GM10266 (cell line): Measurements from ENCODE around the gene ENTHD1.

Experiments
- DNase-seq: peaks from one replicate; pipeline ENCODE4 v3.0.0; 2012; ENCODE audit errors: extremely low spot score
- TF ChIP-seq, protein P1 (sequence below): IDR thresholded peaks from 2 replicates; pipeline ENCODE4 v1.5.1; 2012; ENCODE audit warnings: mild to moderate bottlenecking, low read depth; ENCODE audit not compliant: control insufficient read depth, insufficient read depth; ENCODE audit errors: missing control alignments

Gene ENTHD1

DNA sequence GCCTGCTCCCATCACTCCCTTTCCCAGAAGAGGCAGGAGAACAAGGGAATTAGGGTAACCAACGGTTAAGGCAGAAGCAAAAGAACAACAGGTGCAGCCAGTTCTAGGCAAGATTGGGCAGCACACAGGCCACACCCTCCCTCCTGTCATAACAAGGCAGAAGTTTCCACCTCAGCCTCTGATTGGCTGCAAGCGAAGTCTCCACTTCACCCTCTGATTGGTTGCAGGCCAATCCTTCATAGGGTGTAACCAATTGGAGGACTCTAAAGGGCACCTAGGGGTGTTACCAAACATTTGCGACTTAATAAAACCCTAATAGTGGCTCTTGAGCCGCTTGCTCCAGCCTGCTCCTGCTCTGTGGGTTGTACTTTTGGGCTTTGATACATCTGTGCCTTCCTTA is 169.2 kb downstream of the ENTHD1 start:
- TF ChIP-seq, protein P1, sequence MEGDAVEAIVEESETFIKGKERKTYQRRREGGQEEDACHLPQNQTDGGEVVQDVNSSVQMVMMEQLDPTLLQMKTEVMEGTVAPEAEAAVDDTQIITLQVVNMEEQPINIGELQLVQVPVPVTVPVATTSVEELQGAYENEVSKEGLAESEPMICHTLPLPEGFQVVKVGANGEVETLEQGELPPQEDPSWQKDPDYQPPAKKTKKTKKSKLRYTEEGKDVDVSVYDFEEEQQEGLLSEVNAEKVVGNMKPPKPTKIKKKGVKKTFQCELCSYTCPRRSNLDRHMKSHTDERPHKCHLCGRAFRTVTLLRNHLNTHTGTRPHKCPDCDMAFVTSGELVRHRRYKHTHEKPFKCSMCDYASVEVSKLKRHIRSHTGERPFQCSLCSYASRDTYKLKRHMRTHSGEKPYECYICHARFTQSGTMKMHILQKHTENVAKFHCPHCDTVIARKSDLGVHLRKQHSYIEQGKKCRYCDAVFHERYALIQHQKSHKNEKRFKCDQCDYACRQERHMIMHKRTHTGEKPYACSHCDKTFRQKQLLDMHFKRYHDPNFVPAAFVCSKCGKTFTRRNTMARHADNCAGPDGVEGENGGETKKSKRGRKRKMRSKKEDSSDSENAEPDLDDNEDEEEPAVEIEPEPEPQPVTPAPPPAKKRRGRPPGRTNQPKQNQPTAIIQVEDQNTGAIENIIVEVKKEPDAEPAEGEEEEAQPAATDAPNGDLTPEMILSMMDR = no peak
- no peak for DNase-seq

DNA sequence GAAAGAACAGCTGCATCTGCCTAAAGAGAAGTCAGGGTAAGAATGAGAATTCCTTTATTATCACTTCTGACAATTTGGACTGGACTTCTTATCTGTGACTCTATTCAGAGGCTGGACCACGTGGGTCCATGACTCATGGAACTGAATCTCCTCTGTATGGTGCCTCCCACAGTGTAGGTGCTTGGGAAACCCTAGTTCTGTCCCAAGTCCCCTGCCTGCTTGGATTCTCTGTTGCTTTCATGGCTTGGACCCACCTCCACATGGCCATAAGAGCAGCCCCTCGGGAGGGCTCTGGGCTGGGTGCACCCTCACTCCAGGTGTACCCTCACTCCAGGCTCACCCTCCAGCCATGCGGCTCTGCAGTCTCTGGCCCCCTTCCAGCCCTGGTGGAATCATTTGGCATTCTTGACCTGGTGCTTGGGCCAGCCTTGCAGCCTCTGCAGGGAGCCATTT is 169.6 kb downstream of the ENTHD1 start:
- DNase-seq = no peak
- TF ChIP-seq, protein P1 = no peak

DNA sequence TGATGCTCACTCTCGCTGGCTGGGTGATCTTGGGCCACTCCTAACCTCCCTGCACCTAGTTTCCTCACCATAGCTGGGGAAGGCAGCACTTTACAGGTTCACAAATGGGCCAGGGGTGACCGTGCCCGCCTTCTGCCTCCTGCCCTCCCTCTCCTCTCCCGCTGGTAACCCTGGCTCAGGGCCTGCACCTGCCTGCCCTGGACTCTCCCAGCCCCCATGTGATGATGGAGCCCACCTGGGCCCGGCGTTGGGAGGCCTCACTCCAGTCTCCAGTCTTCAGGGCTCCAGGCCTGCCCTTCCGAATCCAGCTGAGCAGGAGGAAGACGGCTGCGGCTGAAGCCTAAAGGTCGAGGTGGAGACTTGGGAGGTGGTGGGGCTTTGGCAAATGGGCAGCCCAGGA is 170.1 kb downstream of the ENTHD1 start:
- TF ChIP-seq, protein P1 = no peak
- no peak for DNase-seq

DNA sequence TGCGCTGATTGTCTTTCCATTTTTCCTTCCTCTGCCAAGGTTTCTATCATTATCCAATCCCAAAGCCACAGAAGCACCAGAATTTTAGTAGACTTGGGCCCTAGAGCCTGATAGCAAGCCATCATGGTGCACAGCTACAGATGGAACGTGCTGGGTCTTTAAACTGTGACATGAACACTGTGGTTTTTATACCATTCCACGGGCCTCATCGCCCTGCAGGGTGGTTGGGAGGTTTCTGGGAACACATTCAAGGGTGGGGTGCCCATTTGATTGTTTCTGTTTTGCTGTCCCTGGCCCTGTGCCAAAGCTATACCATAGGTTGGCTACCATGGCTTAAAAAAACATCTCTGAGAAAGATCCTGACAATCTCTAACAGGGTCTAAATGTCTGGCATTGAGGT is 171.1 kb downstream of the ENTHD1 start:
- TF ChIP-seq, protein P1 = no peak
- no peak for DNase-seq

DNA sequence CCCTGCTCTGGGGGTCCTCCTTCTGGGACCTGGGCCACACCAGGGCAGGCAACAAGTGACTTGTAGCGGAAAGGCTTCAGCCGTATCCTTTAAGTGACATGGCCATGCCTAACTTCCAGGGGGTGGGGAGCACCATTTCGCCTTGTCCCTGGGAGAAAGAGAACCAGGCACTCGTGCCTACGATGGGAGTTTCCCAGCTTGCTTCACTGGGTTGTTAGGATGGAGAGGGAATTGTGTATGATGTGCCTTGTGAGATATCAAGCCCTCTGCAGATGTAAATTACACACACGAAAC is 171.6 kb downstream of the ENTHD1 start:
- DNase-seq = no peak
- TF ChIP-seq, protein P1 = no peak

DNA sequence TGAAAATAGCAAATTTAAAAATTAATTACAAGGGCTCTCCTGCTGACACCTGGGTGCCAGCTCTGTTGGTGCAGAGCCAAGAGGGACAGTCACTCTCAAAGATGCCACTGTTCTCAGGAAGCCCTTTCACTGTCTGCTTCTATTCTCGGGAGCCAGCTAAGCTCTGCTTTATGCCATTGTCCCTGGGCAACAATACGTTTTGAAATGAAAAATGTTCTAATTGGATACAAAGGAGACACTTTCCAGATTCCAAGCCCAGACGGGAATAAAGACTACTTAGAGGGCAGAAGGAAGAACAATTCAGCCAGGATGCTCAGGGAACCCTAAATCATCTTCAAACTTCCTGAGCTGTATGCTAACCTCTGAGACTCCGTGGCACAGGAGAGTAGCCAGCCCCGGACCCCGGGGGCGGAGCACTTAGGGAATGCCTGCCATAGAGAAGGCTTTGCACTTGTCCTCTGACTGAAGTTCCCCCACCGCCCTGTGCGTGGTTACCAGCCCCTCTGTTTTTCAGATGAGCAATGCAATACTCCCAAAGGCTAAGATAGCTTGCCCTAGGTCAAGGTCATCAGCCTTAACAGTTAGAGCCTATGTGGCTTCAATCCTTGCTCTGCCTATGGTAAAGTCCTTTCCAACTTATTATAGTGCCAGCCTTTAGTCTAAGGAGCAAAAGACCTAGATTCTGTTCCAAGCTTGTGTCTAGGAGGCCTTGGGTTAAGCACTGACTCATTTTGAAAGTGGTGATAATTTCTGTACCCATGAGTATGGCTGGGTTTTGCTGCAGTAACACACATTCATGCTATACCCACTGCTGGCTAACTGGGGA is 172.1 kb downstream of the ENTHD1 start:
- TF ChIP-seq, protein P1 = no peak
- DNase-seq = no peak

DNA sequence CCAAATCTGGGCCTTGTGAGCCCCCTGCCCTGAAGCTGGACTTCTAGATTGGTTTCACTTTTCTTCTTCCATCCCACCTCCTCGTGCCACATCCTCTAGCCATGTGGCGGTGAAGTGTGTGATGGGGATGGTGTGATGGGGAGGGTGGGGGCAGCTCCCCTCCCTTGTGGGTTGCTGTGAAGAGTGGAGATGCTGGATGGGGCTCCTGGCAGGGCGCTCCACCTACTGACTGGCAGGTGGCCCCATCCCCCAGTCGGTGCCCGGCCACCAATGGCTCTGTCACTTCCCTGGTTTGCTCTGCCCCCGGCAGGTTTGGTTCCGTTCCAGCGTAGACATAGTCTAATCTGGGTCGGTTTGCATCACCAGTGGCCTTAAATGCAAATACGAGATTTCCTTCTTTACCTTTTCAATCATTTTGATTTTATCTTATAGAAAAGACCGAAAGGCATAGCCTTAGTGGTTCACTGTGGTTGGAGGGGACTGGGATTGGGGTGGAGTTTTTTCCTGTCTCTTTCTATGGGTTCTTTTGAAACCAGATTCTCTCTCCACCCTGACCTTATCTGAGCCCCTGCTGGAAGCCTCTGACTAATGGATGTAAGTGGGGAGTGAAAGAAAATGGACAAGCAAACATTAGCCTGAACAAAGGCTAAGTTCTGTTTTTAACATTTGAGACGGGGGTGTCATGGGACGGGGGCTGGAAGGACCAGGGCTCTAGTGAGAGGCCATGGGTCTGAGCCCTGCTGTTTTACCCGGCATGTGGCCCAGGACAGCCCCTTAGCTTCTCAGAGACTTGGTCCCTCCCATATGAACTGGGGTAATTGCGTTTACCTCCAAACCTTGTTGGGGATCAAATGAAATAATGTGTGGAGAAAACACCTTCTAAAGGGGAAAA is 173.8 kb downstream of the ENTHD1 start:
- TF ChIP-seq, protein P1 = no peak
- DNase-seq = no peak
